Measurements from ENCODE around the gene NIPAL1. TPM values are rescaled to one million over a fixed set of nuclear protein-coding genes. Genes with fewer than 3 reads are reported as not detected.

NIPAL1 gene
- total RNA-seq, 4 donors from 2014 or later, result 0.87 to 3.1 (median 1.9) TPM

DNA sequence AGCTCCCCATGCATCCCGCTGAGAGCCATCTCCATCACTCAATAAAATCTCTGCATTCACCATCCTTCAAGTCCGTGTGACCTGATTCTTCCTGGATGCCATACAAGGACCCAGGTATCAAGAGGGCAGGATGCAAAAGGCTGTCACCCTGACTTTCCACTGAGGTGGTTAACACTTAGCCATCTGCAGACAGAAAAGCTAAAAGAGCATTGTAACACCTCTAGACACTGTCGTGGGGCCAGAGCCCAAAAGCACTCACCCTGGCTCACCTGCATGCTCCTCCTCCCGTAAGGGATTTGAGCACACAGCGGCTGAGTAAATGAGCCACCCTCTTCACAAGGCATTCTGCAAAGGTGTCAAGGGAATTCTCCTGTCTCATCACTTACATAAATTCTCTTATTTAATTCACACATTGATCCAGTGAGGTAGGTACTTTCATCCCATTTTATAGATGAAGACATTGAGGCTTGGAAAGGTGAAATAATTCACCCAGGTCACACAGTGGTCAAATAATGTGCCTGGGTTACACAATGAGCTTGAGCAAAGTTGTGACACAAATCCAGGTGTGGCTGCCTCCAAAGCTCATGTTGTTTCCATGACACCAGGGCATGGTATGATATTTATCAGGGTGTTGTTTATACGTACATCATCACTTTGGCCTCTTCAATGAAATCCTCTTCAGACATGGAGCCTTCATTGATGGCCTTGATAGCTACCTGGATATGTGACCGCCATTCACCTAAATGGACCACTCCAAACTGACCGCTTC is 69.4 kb downstream of the NIPAL1 start:
- no peaks in the 10 kb centered on the region for H3K4me1 ChIP-seq
- DNase-seq (ENCODE audit: low spot score in 2 of 2), result no peak
- H3K36me3 ChIP-seq, result no peaks in the 10 kb centered on the region
- no peak overlapping the region for H3K27ac ChIP-seq
- no peak for TF ChIP-seq POLR2A (IDR thresholded peaks at IDR 0.05)
- no peak for TF ChIP-seq EP300 (IDR thresholded peaks at IDR 0.05)
- TF ChIP-seq, protein P1, sequence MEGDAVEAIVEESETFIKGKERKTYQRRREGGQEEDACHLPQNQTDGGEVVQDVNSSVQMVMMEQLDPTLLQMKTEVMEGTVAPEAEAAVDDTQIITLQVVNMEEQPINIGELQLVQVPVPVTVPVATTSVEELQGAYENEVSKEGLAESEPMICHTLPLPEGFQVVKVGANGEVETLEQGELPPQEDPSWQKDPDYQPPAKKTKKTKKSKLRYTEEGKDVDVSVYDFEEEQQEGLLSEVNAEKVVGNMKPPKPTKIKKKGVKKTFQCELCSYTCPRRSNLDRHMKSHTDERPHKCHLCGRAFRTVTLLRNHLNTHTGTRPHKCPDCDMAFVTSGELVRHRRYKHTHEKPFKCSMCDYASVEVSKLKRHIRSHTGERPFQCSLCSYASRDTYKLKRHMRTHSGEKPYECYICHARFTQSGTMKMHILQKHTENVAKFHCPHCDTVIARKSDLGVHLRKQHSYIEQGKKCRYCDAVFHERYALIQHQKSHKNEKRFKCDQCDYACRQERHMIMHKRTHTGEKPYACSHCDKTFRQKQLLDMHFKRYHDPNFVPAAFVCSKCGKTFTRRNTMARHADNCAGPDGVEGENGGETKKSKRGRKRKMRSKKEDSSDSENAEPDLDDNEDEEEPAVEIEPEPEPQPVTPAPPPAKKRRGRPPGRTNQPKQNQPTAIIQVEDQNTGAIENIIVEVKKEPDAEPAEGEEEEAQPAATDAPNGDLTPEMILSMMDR (IDR thresholded peaks at IDR 0.05), result no peak
- no peaks in the 10 kb centered on the region for H3K27me3 ChIP-seq
- 67 to 68% methylated on average over 8 of the region's 8 CpGs for WGBS, 2 donors
- no peak overlapping the region for H3K4me3 ChIP-seq
- no peaks in the 10 kb centered on the region for H3K9me3 ChIP-seq

Other genes starting within 250 kb of the NIPAL1 start
- under 1 TPM in 2 of 4 donors, not detected in 2; 0.22 to 0.42 TPM for gene CORIN, start 178.7 kb upstream of the NIPAL1 start, total RNA-seq
- 10 to 100 TPM; 12.2 to 18.0 (median 15.6) TPM for gene NFXL1, start 102.2 kb upstream of the NIPAL1 start, total RNA-seq
- gene CNGA1, start 91 bp upstream of the NIPAL1 start, total RNA-seq, result 1 to 10 TPM; 4.1 to 7.2 (median 4.7) TPM
- under 1 TPM in 3 of 4 donors, not detected in 1; 0.22 to 0.84 (median 0.30) TPM for gene TXK, start 117.5 kb downstream of the NIPAL1 start, total RNA-seq

Measured in tibial nerve (tissue), 4 donors.